Coronary artery (tissue), 2 donors: ENCODE results near the gene HOXC11.

Source experiments
- DNase-seq: peaks from one replicate; pipeline ENCODE4 v3.0.0-alpha.2; 2017; ENCODE audit warnings: low spot score
- H3K27ac ChIP-seq, 2 donors: fragments of 200-600 bp; sonication (generic); one replicate each; pipeline ENCODE4 v1.5.1; 2016 to 2019
- H3K4me3 ChIP-seq: fragments of 200-600 bp; sonication (generic); 2 replicates; pipeline ENCODE4 v1.5.1; 2016; ENCODE audit warnings: mild to moderate bottlenecking, moderate library complexity
- TF ChIP-seq, protein P1 (sequence below): fragments of 200-600 bp; sonication (generic); IDR thresholded peaks from one replicate; pipeline ENCODE4 v1.5.1; 2019; ENCODE audit warnings: antibody characterized with exemption

Gene HOXC11

DNA sequence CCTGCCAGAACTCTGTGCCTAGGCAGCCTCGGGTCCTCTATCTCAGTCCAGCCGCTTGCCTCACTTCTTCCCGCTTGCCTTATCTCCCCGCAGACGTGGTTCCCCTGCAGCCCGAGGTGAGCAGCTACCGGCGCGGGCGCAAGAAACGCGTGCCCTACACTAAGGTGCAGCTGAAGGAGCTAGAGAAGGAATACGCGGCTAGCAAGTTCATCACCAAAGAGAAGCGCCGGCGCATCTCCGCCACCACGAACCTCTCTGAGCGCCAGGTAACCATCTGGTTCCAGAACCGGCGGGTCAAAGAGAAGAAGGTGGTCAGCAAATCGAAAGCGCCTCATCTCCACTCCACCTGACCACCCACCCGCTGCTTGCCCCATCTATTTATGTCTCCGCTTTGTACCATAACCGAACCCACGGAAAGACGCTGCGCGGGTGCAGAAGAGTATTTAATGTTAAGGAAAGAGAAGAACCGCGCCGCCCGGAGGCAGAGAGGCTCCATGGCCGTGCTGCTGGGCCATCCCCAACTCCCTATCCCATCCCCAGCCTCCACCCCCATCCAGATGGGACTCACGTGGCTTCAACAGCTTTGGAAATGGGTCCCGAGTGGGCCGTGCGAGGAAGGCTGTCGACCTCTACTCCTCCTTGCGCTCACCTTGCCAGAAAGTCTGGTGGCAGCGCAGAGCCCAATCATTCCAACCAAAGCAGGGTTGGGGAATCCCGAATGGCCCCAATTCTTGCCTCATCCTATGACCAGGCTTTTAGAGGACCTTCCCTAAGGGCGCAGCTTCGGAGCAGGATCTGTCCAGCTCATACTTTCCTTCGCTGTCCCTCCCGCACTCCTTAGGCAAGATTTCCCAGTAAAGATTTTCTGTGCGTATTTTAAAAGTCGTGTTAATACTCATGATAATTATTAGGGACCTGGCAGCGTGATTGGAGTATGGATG lies 27.7 kb upstream of the HOXC11 start:
- Histone ChIP-seq H3K4me3 (no peak overlapping the region), H3K27ac (no peak overlapping the region)
- no peak for DNase-seq
- TF ChIP-seq, protein P1, sequence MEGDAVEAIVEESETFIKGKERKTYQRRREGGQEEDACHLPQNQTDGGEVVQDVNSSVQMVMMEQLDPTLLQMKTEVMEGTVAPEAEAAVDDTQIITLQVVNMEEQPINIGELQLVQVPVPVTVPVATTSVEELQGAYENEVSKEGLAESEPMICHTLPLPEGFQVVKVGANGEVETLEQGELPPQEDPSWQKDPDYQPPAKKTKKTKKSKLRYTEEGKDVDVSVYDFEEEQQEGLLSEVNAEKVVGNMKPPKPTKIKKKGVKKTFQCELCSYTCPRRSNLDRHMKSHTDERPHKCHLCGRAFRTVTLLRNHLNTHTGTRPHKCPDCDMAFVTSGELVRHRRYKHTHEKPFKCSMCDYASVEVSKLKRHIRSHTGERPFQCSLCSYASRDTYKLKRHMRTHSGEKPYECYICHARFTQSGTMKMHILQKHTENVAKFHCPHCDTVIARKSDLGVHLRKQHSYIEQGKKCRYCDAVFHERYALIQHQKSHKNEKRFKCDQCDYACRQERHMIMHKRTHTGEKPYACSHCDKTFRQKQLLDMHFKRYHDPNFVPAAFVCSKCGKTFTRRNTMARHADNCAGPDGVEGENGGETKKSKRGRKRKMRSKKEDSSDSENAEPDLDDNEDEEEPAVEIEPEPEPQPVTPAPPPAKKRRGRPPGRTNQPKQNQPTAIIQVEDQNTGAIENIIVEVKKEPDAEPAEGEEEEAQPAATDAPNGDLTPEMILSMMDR, result no peak

DNA sequence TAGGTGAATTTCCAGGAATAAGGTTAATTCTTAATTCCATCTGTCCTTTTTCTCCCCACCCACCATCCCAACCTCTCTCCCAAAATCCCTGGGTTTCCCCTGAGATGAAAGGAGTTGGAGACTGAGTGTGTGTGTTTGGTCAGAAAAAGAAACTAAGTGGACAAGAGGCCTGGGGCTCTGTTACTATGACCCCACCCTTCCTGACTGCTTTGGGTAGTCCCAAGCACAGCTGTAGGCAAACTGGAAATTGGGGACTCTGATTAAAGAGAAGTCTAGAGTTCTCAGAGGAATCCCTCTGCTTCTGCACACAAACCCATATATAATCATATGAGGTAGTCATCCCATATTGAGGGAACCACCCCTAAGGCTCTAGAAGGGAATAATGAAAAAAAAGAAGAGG lies 25.2 kb upstream of the HOXC11 start:
- no peak for DNase-seq
- TF ChIP-seq, protein P1, result no peak
- Histone ChIP-seq H3K4me3 (no peak overlapping the region), H3K27ac (no peak overlapping the region)

DNA sequence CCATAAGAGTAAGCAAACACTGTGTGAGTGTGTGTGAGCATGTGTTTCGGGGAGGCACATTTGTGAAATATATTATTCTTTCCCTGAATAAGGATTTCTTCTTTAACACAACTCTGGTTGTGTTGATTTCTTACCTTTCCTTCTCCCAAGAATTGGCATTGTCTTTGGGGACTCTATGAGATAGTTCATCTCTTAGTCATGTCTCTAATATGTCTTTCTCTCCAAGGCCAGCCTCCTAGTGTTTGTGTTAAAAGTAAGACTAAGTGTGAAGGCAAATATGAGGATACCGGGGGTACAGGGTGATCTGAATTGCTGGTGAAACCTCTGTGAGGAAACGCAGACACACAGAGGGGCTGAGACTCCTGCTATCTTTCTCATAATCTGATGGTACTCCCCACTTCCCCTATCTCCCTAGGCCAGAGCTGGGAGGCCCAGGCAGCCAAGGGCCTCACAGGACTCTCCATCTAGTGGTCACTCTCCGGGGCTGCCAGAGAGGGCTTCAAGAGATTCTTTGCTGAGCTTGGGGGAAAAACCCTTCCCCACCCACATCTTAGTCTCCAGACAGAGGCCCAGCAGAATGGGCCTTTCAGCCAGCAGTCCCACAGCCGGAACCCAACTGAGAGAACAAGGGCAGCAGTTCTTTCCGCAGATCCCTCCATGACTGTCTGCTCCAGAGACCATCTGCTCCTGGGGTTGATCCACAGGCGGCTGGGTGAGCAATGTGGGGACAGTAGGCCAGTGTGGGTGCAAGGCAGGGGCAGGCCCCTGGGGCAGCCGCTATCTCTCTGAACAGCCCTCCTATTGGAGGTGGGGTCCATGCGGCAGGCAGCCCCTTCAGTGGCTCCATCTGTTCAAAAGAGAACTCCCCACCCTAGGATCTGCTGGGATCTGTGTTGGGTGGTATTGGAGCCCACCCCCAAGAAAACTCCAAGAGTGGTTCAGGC lies 24.0 kb upstream of the HOXC11 start:
- TF ChIP-seq, protein P1, result no peak
- no peak overlapping the region for H3K4me3 ChIP-seq
- DNase-seq, result no peak
- H3K27ac ChIP-seq, result no peak overlapping the region

DNA sequence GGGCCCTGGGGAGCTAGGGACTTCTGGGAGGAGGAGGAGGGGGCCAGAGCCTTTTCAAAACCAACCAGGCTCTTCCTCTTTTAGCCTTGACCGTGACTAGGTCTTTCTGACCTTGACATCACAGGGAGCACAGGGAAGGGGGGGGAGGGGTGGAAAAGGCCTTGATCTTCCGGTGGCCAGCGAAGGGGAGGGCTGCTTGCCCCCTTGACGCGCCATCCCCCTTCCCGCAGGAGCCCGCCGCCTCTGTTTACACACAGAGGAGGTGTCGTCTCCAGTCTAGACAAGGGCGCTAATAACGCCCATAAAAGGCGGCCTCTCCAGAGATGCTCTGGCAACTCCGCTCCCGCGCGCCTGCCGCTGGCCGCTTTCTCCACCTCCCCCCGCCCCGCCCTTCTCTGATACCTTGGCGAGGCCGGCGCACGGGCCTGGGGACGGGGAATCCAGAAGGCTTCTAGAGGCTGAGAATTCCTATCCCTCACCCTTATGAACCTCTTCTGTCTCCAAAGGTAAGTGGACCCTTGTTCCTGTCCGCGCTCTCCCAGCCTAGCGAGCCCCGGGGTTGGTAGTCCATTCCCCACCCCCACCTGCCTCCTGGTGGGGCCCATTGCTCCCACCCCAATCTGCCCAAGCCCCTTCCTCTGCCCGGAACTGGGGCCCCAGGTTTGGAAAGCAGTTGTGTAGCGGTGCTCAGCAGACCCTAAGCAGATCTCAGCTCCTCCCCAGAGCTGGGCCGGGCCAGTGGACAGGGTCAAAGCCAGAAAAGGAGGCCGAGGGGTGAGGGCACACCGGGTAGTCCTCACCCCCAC lies 23.1 kb upstream of the HOXC11 start:
- DNase-seq, result no peak
- Histone ChIP-seq H3K27ac (no peak overlapping the region), H3K4me3 (no peak overlapping the region)
- TF ChIP-seq, protein P1, result no peak

DNA sequence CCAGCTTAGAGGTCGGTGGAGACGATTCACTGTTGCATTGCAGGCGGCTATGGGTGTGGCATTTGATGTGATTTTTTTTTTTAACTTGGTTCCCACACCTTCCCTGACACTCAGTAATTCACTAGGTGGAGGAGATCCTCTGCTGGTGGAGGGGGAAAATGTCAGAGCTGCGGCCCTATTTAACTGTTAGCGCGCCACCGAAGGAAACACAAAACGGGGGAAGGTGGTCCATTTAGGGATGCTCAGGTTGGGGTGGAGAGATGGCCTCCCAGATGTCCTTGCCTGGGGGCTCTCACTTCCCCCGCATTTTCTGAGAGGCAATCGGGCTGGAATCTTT lies 22.5 kb upstream of the HOXC11 start:
- H3K27ac ChIP-seq, result no peak overlapping the region
- TF ChIP-seq, protein P1, result no peak
- DNase-seq, result no peak
- H3K4me3 ChIP-seq, result no peak overlapping the region

DNA sequence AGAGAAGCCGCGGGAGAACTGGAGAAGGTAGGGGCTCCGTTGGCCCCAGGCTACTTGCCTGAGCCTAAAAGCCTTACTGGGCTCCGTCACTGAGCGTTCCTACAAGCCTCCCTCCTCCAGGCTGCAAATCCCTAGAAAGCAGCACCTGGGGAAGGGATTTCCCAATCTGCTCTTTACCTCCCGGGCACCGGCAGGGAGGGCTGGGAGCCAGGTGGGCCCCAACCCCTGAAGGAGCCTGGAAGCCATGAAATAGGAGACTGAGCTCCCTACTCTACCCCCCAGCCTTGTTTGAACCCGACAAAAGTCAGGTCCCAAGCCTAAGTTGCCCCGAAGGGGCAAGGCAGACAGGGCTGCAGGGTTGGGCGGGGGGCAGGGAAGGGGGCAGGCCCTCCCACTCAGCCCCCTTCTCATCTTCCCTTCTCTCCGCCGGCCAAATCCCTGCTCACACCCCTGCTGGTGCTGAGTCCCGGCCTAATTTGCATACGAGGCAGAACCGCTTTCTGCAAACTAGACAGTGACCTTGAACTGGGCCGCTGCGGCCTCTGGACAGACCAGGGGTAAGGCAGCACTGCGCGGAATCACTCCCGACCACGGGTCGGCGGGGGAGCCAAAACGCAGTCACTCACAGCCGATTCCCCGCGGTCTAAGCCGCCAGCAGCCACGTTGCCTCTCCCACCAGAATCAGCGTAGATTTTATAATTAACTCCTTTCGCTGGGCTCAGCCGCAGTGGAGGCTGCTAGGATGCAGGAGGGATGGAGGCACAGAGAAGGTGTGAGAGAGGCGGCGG lies 21.9 kb upstream of the HOXC11 start:
- TF ChIP-seq, protein P1, result no peak
- DNase-seq, result no peak
- H3K27ac ChIP-seq, result no peak overlapping the region
- H3K4me3 ChIP-seq, result no peak overlapping the region
